NCI-H774 (cell line): ENCODE results near the gene NTM.

Experiments used
- DNase-seq: peaks from one replicate; lab custom pipeline; 2025; lab: John Stamatoyannopoulos, UW

Gene NTM

GRCh38 chr11:131823772-131824171, 453.4 kb downstream of the NTM start:
- DNase-seq: peak; percentile 30

- DNase-seq: no peak
These were observed 454.4 kb downstream of the NTM start for GRCh38 chr11:131824771-131825170.

GRCh38 chr11:131827430-131827829, 457.0 kb downstream of the NTM start:
- DNase-seq: no peak

- no peak for DNase-seq
These were observed 459.3 kb downstream of the NTM start for GRCh38 chr11:131829725-131830124.

- DNase-seq: no peak
These were observed 461.7 kb downstream of the NTM start for GRCh38 chr11:131832079-131832478.

- no peak for DNase-seq
These were observed 463.0 kb downstream of the NTM start for GRCh38 chr11:131833366-131833765.

GRCh38 chr11:131837562-131837961, 467.1 kb downstream of the NTM start:
- no peak for DNase-seq

- DNase-seq: no peak
These were observed 467.6 kb downstream of the NTM start for GRCh38 chr11:131838016-131838415.

- no peak for DNase-seq
These were observed 468.9 kb downstream of the NTM start for GRCh38 chr11:131839326-131839725.

- DNase-seq: no peak
These were observed 470.1 kb downstream of the NTM start for GRCh38 chr11:131840545-131840944.

- DNase-seq: no peak
These were observed 470.6 kb downstream of the NTM start for GRCh38 chr11:131841028-131841427.

GRCh38 chr11:131841925-131842635, 471.7 kb downstream of the NTM start:
- no peak for DNase-seq

GRCh38 chr11:131845255-131845654, 474.8 kb downstream of the NTM start:
- DNase-seq: no peak

- DNase-seq: no peak
These were observed 479.1 kb downstream of the NTM start for GRCh38 chr11:131849485-131849884.

GRCh38 chr11:131850507-131850906, 480.1 kb downstream of the NTM start:
- no peak for DNase-seq

- no peak for DNase-seq
These were observed 481.7 kb downstream of the NTM start for GRCh38 chr11:131851964-131852755.

- no peak for DNase-seq
These were observed 482.3 kb downstream of the NTM start for GRCh38 chr11:131852757-131853156.

- no peak for DNase-seq
These were observed 484.0 kb downstream of the NTM start for GRCh38 chr11:131854391-131854790.

GRCh38 chr11:131855320-131855719, 484.9 kb downstream of the NTM start:
- no peak for DNase-seq

GRCh38 chr11:131857246-131857645, 486.8 kb downstream of the NTM start:
- DNase-seq: no peak

- no peak for DNase-seq
These were observed 488.1 kb downstream of the NTM start for GRCh38 chr11:131858505-131858904.

GRCh38 chr11:131859538-131860210, 489.3 kb downstream of the NTM start:
- no peak for DNase-seq

GRCh38 chr11:131864228-131864627, 493.8 kb downstream of the NTM start:
- no peak for DNase-seq
